Ovary (tissue), 3 donors: Measurements from ENCODE around the gene MUC6.

Experiments
- CTCF ChIP-seq, 3 donors: fragments of 450-650 bp in 2 of 3; fragments of 200-600 bp in 1 of 3; IDR thresholded peaks; one replicate each; pipeline versions ENCODE4 v1.5.1 to v1.8.0; 2016 to 2022; ENCODE audit warnings: antibody characterized with exemption in 3 of 3, mild to moderate bottlenecking in 1 of 3
- EP300 ChIP-seq: sonication (generic); formaldehyde crosslinking; IDR thresholded peaks from one replicate; pipeline ENCODE4 v1.6.1; 2017; ENCODE audit warnings: antibody characterized with exemption
- POLR2A ChIP-seq: fragments of 450-650 bp; IDR thresholded peaks from one replicate; pipeline ENCODE4 v1.6.1; 2017; ENCODE audit warnings: antibody characterized with exemption, mild to moderate bottlenecking, moderate library complexity
- donor health status: DM: no; HTN: no; CAD: no.

GRCh38 chr11:1015064-1015463 is 21.5 kb downstream of the MUC6 start:
- TF ChIP-seq CTCF (IDR thresholded peaks at IDR 0.05) (no peak), POLR2A (no peak), EP300 (no peak)
